Sigmoid colon (tissue), 4 donors: ENCODE data around the gene KERA.

Experiments used
- CTCF ChIP-seq, 4 experiments: fragments of 450-650 bp in 3 of 4; fragments of 200-600 bp in 1 of 4; IDR thresholded peaks; one replicate each; pipeline ENCODE4 v1.5.1; 2016 to 2019; ENCODE audit warnings: antibody characterized with exemption in 4 of 4, mild to moderate bottlenecking in 3 of 4, moderate library complexity in 2 of 4
- EP300 ChIP-seq, 4 donors: sonication (generic); formaldehyde crosslinking; IDR thresholded peaks; one replicate each; pipeline ENCODE4 v1.6.1; 2017; ENCODE audit warnings: antibody characterized with exemption in 4 of 4
- POLR2A ChIP-seq, 2 donors: fragments of 450-650 bp; IDR thresholded peaks; one replicate each; pipeline ENCODE4 v1.6.1; 2016; ENCODE audit warnings: antibody characterized with exemption in 2 of 2, mild to moderate bottlenecking in 2 of 2, moderate library complexity in 2 of 2
- POLR2AphosphoS5 ChIP-seq, 4 donors: sonication (generic); formaldehyde crosslinking; IDR thresholded peaks; one replicate each; pipeline ENCODE4 v1.6.1; 2017; ENCODE audit warnings: antibody characterized with exemption in 4 of 4

GRCh38 chr12:91098461-91098860 lies 40.6 kb upstream of the KERA start:
- TF ChIP-seq CTCF (IDR thresholded peaks at IDR 0.05): no peak
- no peak for TF ChIP-seq POLR2AphosphoS5 (IDR thresholded peaks at IDR 0.05)
- TF ChIP-seq POLR2A (IDR thresholded peaks at IDR 0.05): no peak
- TF ChIP-seq EP300 (IDR thresholded peaks at IDR 0.05): no peak
